B cell (primary cell): Measurements from ENCODE around the gene FAM53B. TPM values are rescaled to one million over a fixed set of nuclear protein-coding genes. Genes with fewer than 3 reads are reported as not detected.

Source experiments
- ATAC-seq: fragments of 200-7000 bp; cut with Tn5 transposase; one replicate; pipeline ENCODE4 v1.10.0; 2021; ENCODE audit warnings: low read depth, mild to moderate bottlenecking, moderate number of reproducible peaks, moderate library complexity
- CTCF ChIA-PET: fragments of 350-600 bp; sonication (Branson Sonifier 250); formaldehyde crosslinking; loops from one replicate; lab custom pipeline; 2021; ENCODE audit warnings: antibody characterized with exemption, inconsistent platforms; lab: Charles Lee
- POLR2A ChIA-PET: fragments of 350-600 bp; sonication (Branson Sonifier 250); formaldehyde crosslinking; loops from one replicate; lab custom pipeline; 2021; ENCODE audit warnings: antibody characterized with exemption; lab: Charles Lee
- DNase-seq: peaks from one replicate; pipeline ENCODE4 v3.0.0; 2013
- H2AFZ ChIP-seq: 2 replicates; pipeline ENCODE4 v1.6.1; 2012; ENCODE audit warnings: mild to moderate bottlenecking, low read depth, low read length; ENCODE audit not compliant: insufficient read depth, poor library complexity, severe bottlenecking
- H3K27ac ChIP-seq, 2 donors: 1 replicate in 1 of 2; 2 replicates in 1 of 2; pipeline ENCODE4 v1.5.1; 2012 to 2013; ENCODE audit warnings: low read length in 2 of 2, mild to moderate bottlenecking in 2 of 2, moderate library complexity in 1 of 2
- H3K27me3 ChIP-seq, 4 experiments: fragments of 200-600 bp in 1 of 4; sonication (generic) in 1 of 4; replicated peaks in 1 of 4; 1 replicate in 2 of 4; 2 replicates in 2 of 4; pipeline versions ENCODE4 v1.6.1 to v1.7.0; 2013 to 2016; ENCODE audit warnings: low read length in 3 of 4, mild to moderate bottlenecking in 2 of 4, mixed read lengths in 1 of 4, moderate library complexity in 1 of 4; ENCODE audit not compliant: insufficient read depth in 4 of 4, control insufficient read depth in 3 of 4; ENCODE audit errors: control extremely low read depth in 1 of 4
- H3K36me3 ChIP-seq, 2 experiments: replicated peaks in 1 of 2; 1 replicate in 1 of 2; 2 replicates in 1 of 2; pipeline versions ENCODE4 v1.6.1 to v1.7.1; 2013; ENCODE audit warnings: low read length in 1 of 2; ENCODE audit not compliant: insufficient read depth in 2 of 2, control insufficient read depth in 1 of 2; ENCODE audit errors: control extremely low read depth in 1 of 2, extremely low read depth in 1 of 2
- H3K4me1 ChIP-seq, 2 donors: fragments of 200-600 bp in 1 of 2; sonication (generic) in 1 of 2; 1 replicate in 1 of 2; 2 replicates in 1 of 2; pipeline versions ENCODE4 v1.5.1 to v1.6.1; 2013 to 2017; ENCODE audit warnings: low read length in 2 of 2; ENCODE audit not compliant: control insufficient read depth in 2 of 2, insufficient read depth in 2 of 2
- H3K4me2 ChIP-seq: replicated peaks from 2 replicates; pipeline ENCODE3; 2012; ENCODE audit warnings: mild to moderate bottlenecking, low read depth, low read length; ENCODE audit not compliant: poor library complexity, severe bottlenecking
- H3K4me3 ChIP-seq, 5 experiments: fragments of 200-600 bp in 1 of 5; sonication (generic) in 1 of 5; 1 replicate in 3 of 5; 2 replicates in 2 of 5; pipeline versions ENCODE4 v1.5.1 to v1.7.0; 2011 to 2016; ENCODE audit warnings: low read length in 4 of 5, mild to moderate bottlenecking in 4 of 5, low read depth in 2 of 5, control low read depth in 1 of 5, moderate library complexity in 1 of 5; ENCODE audit not compliant: insufficient read depth in 1 of 5; ENCODE audit errors: control extremely low read depth in 1 of 5, extremely low read depth in 1 of 5
- H3K79me2 ChIP-seq: fragments of 200-600 bp; sonication (generic); one replicate; pipeline ENCODE4 v1.6.0; 2016; ENCODE audit warnings: low read length; ENCODE audit not compliant: control insufficient read depth, insufficient read depth
- H3K9ac ChIP-seq: fragments of 200-600 bp; sonication (generic); 2 replicates; pipeline ENCODE4 v1.6.1; 2017; ENCODE audit warnings: mild to moderate bottlenecking, low read length, moderate library complexity
- H3K9me3 ChIP-seq, 3 donors: one replicate each; pipeline versions ENCODE4 v1.6.1 to v1.7.1; 2013; ENCODE audit warnings: low read length in 2 of 3; ENCODE audit not compliant: control insufficient read depth in 2 of 3, insufficient read depth in 1 of 3; ENCODE audit errors: control extremely low read depth in 1 of 3
- H4K20me1 ChIP-seq: 2 replicates; pipeline ENCODE4 v1.6.0; 2012; ENCODE audit warnings: mild to moderate bottlenecking, low read length; ENCODE audit not compliant: insufficient read depth, control insufficient read depth, poor library complexity, severe bottlenecking
- H3K27ac Mint-ChIP-seq: one replicate; pipeline ENCODE4 v1.8.0; 2021; ENCODE audit warnings: mixed read lengths
- H3K27me3 Mint-ChIP-seq: one replicate; pipeline ENCODE4 v1.8.0; 2021; ENCODE audit warnings: mixed read lengths
- H3K4me1 Mint-ChIP-seq: one replicate; pipeline ENCODE4 v1.8.0; 2021; ENCODE audit warnings: mixed read lengths
- H3K4me3 Mint-ChIP-seq: one replicate; pipeline ENCODE4 v1.8.0; 2021; ENCODE audit warnings: mixed read lengths
- H3K9me3 Mint-ChIP-seq: one replicate; pipeline ENCODE4 v1.8.0; 2022; ENCODE audit warnings: mixed read lengths; ENCODE audit not compliant: insufficient read depth
- CTCF ChIP-seq: fragments of 200-600 bp; IDR thresholded peaks from one replicate; pipeline ENCODE4 v1.8.0; 2022; ENCODE audit warnings: antibody characterized with exemption, mild to moderate bottlenecking
- EZH2 ChIP-seq: IDR thresholded peaks from 2 replicates; pipeline ENCODE4 v1.6.1; 2012; ENCODE audit warnings: borderline replicate concordance, low read depth, mild to moderate bottlenecking, moderate library complexity, low read length; ENCODE audit not compliant: insufficient read depth, poor library complexity, severe bottlenecking
- WGBS: methylation state at CpG from one replicate; pipeline ENCODE4 v1.1.5; 2013; ENCODE audit warnings: missing lambda C conversion rate; ENCODE audit not compliant: insufficient coverage; 5-methylcytosine and 5-hydroxymethylcytosine counted together
- intact Hi-C: fragments of 100-400 bp; cut with micrococcal nuclease; formaldehyde crosslinking; loops from one replicate; pipeline ENCODE4 v1.10.0; 2022
- polyA plus RNA-seq: library from polyadenylated mRNA; depleted of rRNA; stranded (reverse); fragments of >200 nt; gene quantifications from 2 replicates; pipeline ENCODE4 v1.2.3, GENCODE V29; 2012
- total RNA-seq, 2 donors: library from RNA; stranded (reverse); fragments of 120-200 nt in 1 of 2; gene quantifications; 1 replicate in 1 of 2; 2 replicates in 1 of 2; pipeline versions ENCODE4 v1.2.3 to v1.2.4, GENCODE V29; 2013 to 2022

Gene FAM53B
- total and polyA plus RNA-seq, 2 donors (not counting 1 experiment from before 2014, with no cell fraction given) = 51.2 to 186 TPM

- intact Hi-C loops = no loop called here
- peaks cover 100% of the 10 kb centered on the region for H3K79me2 ChIP-seq
- H2AFZ ChIP-seq = no peak overlapping the region
- no peak overlapping the region for H3K4me3 ChIP-seq
- ChIA-PET CTCF (interaction anchor here (0.8 to 5.7 kb wide), 4 partner anchors 10 to 32 kb away, joined by 3 to 33 read pairs (median 8); no protein-coding TSS in a partner anchor), POLR2A (interaction anchor here (1.3 to 2.4 kb wide), 3 partner anchors 9 to 32 kb away, joined by 3 to 5 read pairs (median 3); no protein-coding TSS in a partner anchor)
- peaks cover 88 to 98% of the 10 kb centered on the region in 2 donors for H3K4me1 ChIP-seq
- no peaks in the 10 kb centered on the region for H3K27me3 ChIP-seq
- H3K27ac ChIP-seq = peak overlapping the region; percentile 26 to 61
- TF ChIP-seq CTCF (no peak), EZH2 (no peak)
- Mint-ChIP-seq H3K9me3 (no peaks in the 10 kb centered on the region), H3K27ac (peak overlapping the region; percentile 80), H3K4me3 (peak overlapping the region; percentile 5), H3K27me3 (no peaks in the 10 kb centered on the region), H3K4me1 (peaks cover 87% of the 10 kb centered on the region)
- no peak for ATAC-seq
- no peak overlapping the region for H3K9ac ChIP-seq
- WGBS = 78% methylated on average over 6 of the region's 11 CpGs
- DNase-seq = no peak
- no peaks in the 10 kb centered on the region for H3K9me3 ChIP-seq
- peak overlapping the region; percentile 25 for H3K4me2 ChIP-seq
- peaks cover 0 to 60% of the 10 kb centered on the region in 2 experiments for H3K36me3 ChIP-seq
- H4K20me1 ChIP-seq = peaks cover 99% of the 10 kb centered on the region
These were observed 35.2 kb downstream of the FAM53B start for GRCh38 chr10:124708922-124709520.

GRCh38 chr10:124708246-124708779 is 35.9 kb downstream of the FAM53B start:
- ATAC-seq = no peak
- Histone ChIP-seq H3K27me3 (no peaks in the 10 kb centered on the region), H3K4me2 (peak overlapping the region; percentile 25), H3K4me3 (no peak overlapping the region), H2AFZ (no peak overlapping the region), H3K79me2 (peaks cover 100% of the 10 kb centered on the region), H3K36me3 (peaks cover 0 to 66% of the 10 kb centered on the region in 2 experiments), H3K9me3 (no peaks in the 10 kb centered on the region), H3K4me1 (peaks cover 88 to 100% of the 10 kb centered on the region in 2 donors), H3K9ac (no peak overlapping the region), H3K27ac (peak overlapping the region; percentile 26 to 61), H4K20me1 (peaks cover 99% of the 10 kb centered on the region)
- TF ChIP-seq EZH2 (no peak), CTCF (no peak)
- Mint-ChIP-seq H3K27ac (peak overlapping the region; percentile 80), H3K4me3 (peak overlapping the region; percentile 37), H3K27me3 (no peaks in the 10 kb centered on the region), H3K9me3 (no peaks in the 10 kb centered on the region), H3K4me1 (peaks cover 87% of the 10 kb centered on the region)
- no peak for DNase-seq
- CTCF ChIA-PET = interaction anchor here (0.8 to 5.7 kb wide), 4 partner anchors 10 to 33 kb away, joined by 3 to 33 read pairs (median 8); no protein-coding TSS in a partner anchor
- WGBS = 82% methylated on average over 8 of the region's 9 CpGs
- POLR2A ChIA-PET = interaction anchor here (1.3 to 2.4 kb wide), 3 partner anchors 8 to 33 kb away, joined by 3 to 5 read pairs (median 3); no protein-coding TSS in a partner anchor
- intact Hi-C loops = no loop called here
